ENCODE measurements around the gene KLK4. TPM values are rescaled to one million over a fixed set of nuclear protein-coding genes. Genes with fewer than 3 reads are reported as not detected.

Gene KLK4
- total and polyA plus RNA-seq, 10 donors: 0.19 to 0.26 (median 0.20) TPM; not detected in 7

GRCh38 chr19:50880241-50880640, 31.0 kb downstream of the KLK4 start:
- WGBS, 5 donors: 77 to 86% (median 80%) methylated on average over 5 of the region's 5 CpGs
- no peaks in the 10 kb centered on the region for H3K36me3 ChIP-seq
- no peaks in the 10 kb centered on the region for H3K9me3 ChIP-seq
- intact Hi-C loops (cut with DNase I; ENCODE audit: low total_unique reads): no loop called here
- no peak overlapping the region for H3K4me3 ChIP-seq
- no peak for DNase-seq
- TF ChIP-seq POLR2A (IDR thresholded peaks at IDR 0.05) (no peak), POLR2AphosphoS5 (IDR thresholded peaks at IDR 0.05) (no peak), CTCF (IDR thresholded peaks at IDR 0.05 in 8 of 11, conservative IDR thresholded peaks at IDR 0.05 in 3 of 11) (no peak)
- no peak overlapping the region for H3K27ac ChIP-seq
- peaks cover 0 to 12% (median 0%) of the 10 kb centered on the region in 6 donors for H3K4me1 ChIP-seq
- H3K27me3 ChIP-seq (replicated peaks in 1 of 7): peaks cover 0 to 76% (median 0%) of the 10 kb centered on the region in 7 donors

GRCh38 chr19:50878851-50879250, 32.3 kb downstream of the KLK4 start:
- Histone ChIP-seq H3K4me1 (peaks cover 0 to 12% (median 0%) of the 10 kb centered on the region in 6 donors), H3K9me3 (no peaks in the 10 kb centered on the region), H3K27ac (no peak overlapping the region), H3K27me3 (replicated peaks in 1 of 7) (peaks cover 0 to 81% (median 0%) of the 10 kb centered on the region in 7 donors), H3K4me3 (no peak overlapping the region), H3K36me3 (no peaks in the 10 kb centered on the region)
- WGBS, 5 donors: 46 to 75% (median 60%) methylated on average over 5 of the region's 5 CpGs
- TF ChIP-seq POLR2AphosphoS5 (IDR thresholded peaks at IDR 0.05) (no peak), CTCF (IDR thresholded peaks at IDR 0.05 in 8 of 11, conservative IDR thresholded peaks at IDR 0.05 in 3 of 11) (no peak), POLR2A (IDR thresholded peaks at IDR 0.05) (no peak)
- no peak for DNase-seq
- intact Hi-C loops (cut with DNase I; ENCODE audit: low total_unique reads): no loop called here

- intact Hi-C loops (cut with DNase I; ENCODE audit: low total_unique reads): no loop called here
- Histone ChIP-seq H3K36me3 (no peaks in the 10 kb centered on the region), H3K4me1 (peaks cover 0 to 12% (median 0%) of the 10 kb centered on the region in 6 donors), H3K27ac (no peak overlapping the region), H3K4me3 (no peak overlapping the region), H3K27me3 (replicated peaks in 1 of 7) (peaks cover 0 to 87% (median 0%) of the 10 kb centered on the region in 7 donors), H3K9me3 (no peaks in the 10 kb centered on the region)
- TF ChIP-seq POLR2A (IDR thresholded peaks at IDR 0.05) (no peak), POLR2AphosphoS5 (IDR thresholded peaks at IDR 0.05) (no peak), CTCF (IDR thresholded peaks at IDR 0.05 in 8 of 11, conservative IDR thresholded peaks at IDR 0.05 in 3 of 11) (no peak)
- 30 to 45% (median 34%) methylated on average over 4 to 8 of the region's 8 CpGs for WGBS, 5 donors
- DNase-seq: no peak
These were observed 33.9 kb downstream of the KLK4 start for GRCh38 chr19:50877338-50877737.

- no peaks in the 10 kb centered on the region for H3K9me3 ChIP-seq
- no peaks in the 10 kb centered on the region for H3K36me3 ChIP-seq
- H3K27me3 ChIP-seq (replicated peaks in 1 of 7): peaks cover 0 to 93% (median 0%) of the 10 kb centered on the region in 7 donors
- H3K4me1 ChIP-seq: peaks cover 0 to 12% (median 0%) of the 10 kb centered on the region in 6 donors
- WGBS, 5 donors: 70 to 82% (median 79%) methylated on average over 7 of the region's 7 CpGs
- H3K4me3 ChIP-seq: no peak overlapping the region
- intact Hi-C loops (cut with DNase I; ENCODE audit: low total_unique reads): no loop called here
- no peak for TF ChIP-seq POLR2AphosphoS5 (IDR thresholded peaks at IDR 0.05)
- no peak for TF ChIP-seq POLR2A (IDR thresholded peaks at IDR 0.05)
- TF ChIP-seq CTCF (IDR thresholded peaks at IDR 0.05 in 8 of 11, conservative IDR thresholded peaks at IDR 0.05 in 3 of 11): no peak
- H3K27ac ChIP-seq: peak overlapping the region in 1 of 8 donors; percentile 23
- DNase-seq: no peak
These were observed 34.7 kb downstream of the KLK4 start for GRCh38 chr19:50876456-50876855.

All from spleen (tissue), 11 donors.